NK-92 (cell line): ENCODE data around the gene RHOBTB1.
"Not testable (repeated sequence)": the region's sequence is repeated elsewhere in the genome, so short reads cannot be mapped to it uniquely, and the experiment has no call there.

ENCODE experiments used
- DNase-seq: peaks from one replicate; lab custom pipeline; 2025; ENCODE audit not compliant: unreplicated experiment; lab: John Stamatoyannopoulos, UW

The RHOBTB1 gene

DNA sequence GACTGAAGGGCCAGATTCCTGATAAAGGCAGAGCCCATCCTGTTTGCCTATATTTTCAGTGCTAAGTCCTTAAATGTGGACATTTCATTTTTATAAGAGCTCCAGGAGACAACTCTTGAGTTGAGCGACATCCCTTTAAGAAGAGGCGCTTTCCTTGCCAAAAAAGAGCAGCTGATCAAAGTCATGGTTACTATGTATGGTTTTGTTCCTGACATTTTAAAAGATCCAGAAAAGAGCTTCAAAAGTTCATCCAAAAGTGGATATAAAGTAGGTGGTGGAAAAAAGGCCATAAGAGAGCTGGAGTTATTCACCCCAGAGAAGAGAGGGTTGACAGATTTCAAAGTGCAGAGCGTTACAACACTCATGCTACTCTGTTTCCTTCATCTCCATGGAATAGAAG is 36.7 kb downstream of the RHOBTB1 start:
- DNase-seq: no peak

DNA sequence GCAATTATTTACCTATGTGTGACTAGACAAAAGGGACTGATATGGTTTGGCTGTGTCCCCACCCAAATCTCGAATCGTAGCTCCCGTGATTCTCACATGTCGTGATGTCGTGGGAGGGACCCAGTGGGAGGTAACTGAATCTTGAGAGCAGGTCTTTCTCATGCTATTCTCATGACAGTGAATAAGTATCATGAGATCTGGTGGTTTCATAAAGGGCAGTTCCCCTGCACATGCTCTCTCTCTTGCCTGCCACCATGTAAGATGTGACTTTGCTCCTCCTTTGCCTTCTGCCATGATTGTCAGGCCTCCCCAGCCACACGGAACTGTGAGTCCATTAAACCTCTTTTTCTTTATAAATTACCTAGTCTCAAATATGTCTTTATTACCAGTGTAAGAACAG is 37.2 kb downstream of the RHOBTB1 start:
- DNase-seq: not testable (repeated sequence)

DNA sequence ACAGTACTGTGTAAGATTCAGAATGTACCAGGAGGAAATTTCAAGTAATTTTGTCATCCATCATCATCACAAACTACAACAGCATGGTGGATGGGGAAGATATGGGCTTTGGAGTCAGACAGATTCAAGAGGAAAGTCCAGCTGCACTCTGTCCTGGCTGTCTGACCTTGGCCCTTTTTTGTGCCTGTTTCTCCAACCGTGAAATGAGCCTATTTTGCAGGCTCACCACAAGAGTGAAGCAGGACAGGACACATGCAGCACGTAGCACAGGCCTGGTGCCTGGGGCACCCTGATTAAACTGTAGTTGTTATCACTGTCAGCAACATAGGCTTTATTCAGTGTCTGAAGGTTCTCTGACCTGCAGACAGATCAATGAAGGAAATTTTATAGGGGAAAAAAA is 37.6 kb downstream of the RHOBTB1 start:
- no peak for DNase-seq

DNA sequence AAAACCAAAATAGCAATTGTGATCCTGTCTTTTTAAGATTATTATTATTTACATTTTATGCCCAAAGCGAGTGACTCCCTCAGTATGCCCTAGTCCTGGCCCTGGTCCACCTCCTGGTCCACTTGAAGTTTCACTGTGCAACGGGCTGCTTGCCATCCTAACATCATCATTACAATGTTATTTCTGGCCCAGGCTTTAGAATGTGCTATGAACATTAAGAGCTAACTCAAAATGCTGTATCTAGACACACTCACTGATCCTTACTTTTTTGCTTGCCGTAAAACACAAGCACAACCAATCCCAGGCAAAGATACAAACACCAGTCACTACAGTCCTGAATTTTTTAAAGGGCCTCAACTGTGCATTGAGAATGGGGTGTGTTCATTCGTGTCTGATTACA is 38.4 kb downstream of the RHOBTB1 start:
- no peak for DNase-seq

DNA sequence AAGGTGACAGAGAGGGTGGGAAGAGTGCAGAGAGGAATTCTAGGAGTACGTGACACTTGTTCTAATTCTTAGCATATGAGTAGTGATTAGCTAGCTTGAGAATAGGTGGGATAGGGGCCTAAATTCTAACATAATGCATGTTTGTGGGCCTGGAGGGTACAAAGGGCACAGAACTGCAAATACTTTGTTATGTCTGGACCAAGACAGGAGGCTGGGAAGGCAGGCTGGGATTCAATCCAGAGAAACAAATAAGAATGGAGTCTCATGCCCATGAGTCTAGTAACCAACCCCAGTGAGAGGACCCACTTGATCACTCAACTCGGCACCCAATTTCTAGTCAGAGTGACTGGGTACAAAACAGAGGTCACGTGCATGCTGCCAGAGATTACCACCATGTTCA is 40.9 kb downstream of the RHOBTB1 start:
- DNase-seq: no peak

DNA sequence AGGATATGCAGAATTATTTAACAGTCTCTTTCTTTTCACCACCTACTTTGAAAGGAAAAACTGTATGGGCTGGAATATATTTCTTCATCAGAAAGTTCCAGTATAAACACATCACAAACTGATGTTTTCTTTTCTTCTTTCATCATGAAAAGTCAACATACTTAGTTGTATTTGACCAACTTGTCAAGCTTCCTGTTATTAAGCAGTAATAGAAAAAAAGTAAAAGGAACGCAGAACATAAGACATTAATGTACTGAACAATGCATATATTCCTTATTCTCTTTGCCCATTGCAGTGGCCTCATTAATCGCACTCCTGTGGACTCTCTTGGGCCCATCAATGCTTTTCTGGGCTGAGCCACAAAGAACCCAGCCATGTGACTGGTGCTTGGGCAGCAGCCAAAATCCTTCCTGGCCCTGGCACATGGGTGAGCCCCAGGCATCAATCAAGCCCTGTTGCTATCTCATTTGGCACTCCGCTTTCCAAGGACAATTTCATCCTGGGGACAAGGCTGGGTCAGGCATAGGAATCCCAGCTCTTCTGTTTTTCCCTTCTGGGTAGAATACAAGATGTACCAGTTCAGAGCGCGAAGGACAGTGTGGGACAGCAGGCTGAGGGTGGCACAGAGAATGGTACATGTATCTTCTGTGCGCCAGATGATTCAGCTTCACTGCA is 42.3 kb downstream of the RHOBTB1 start:
- DNase-seq: no peak

DNA sequence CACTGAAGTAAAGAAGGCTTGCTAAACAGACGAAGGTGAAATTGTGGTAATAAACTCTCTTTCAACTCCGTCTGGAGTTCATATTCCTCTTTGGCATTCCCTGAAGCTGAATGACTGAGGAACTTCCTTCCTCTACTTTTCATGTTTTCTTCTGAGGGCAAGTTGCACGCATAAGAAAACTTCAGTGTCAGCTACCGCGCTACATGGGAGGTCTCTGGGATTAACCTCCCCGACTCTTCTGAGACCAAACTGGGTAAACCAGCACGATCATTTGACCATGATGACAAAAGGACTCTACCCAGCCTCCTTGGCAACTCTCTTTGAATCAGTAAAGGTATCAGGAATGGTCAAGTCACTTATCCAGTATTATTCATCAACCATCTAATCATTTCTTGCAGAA is 44.7 kb downstream of the RHOBTB1 start:
- no peak for DNase-seq

DNA sequence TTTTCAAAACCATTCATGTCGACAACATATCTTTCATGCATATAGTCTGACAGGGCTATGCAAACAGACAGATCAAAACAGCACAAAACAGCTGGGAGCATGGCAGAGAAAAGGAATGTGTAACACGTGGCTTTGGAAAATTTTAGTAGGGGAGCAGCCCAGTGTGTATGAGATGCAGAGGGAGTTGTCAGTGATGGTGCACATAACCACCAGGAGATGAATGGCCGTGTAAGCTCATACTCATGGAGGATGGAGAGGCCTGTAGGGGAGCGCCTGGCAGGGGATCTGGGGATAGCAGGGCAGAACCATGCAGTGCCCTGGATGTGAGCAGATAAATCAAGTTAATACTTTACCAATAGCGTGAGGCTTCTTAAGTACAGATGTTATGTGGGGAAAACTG is 45.7 kb downstream of the RHOBTB1 start:
- no peak for DNase-seq

DNA sequence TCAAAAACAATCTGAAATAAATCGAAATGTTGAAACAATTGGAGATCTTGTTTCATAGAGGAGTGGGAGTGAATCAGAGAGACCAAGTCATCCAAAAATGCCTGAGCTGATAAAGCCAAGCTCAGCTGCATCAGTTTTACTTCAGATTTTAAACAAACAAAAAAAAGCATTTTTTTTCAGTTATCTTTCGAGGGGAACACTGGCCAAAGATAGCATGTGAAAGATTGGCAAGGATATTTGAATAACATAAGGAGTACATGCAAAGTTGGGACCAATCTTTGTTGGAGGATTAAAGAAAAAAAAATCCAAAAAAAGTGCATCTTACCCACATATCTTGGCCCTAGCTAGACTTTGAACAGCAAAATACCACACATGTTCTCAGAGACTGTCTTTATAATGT is 47.2 kb downstream of the RHOBTB1 start:
- DNase-seq: no peak

DNA sequence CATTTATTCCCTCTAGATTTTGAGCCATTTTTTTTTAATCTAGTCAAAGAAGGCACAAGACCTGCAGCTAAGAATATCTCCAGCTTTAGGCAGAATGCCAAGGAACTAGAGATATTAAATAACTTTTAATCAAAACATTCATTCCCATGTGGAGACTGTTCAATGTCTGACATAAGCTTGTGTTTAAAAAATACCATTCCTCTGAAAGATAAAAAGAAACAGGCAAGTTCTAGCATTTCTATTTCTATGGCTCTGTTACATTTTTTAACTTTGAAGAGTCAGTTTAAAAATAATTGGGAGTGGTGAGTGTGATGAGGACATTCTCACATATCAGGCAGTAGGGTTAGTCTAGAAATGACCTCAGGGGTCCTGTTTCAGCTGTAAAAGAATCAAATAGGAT is 48.0 kb downstream of the RHOBTB1 start:
- no peak for DNase-seq

DNA sequence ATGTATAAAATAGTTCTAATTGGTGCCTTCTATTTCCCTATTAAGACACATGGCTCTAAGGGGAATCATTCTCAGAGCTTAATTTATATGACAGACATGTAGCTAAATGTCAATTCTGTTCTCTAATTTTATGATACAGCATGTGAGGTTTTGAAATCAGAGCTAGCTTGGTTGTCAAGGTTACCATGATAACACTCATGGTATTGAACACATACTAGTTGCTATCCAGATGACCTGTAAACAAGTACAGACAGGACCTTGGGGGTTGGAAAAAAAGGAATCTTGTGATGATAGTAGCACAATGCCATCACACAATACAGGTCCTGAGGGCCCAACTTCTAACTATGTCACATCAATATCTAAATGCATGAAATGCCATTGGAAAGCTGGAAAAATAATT is 49.2 kb downstream of the RHOBTB1 start:
- no peak for DNase-seq

DNA sequence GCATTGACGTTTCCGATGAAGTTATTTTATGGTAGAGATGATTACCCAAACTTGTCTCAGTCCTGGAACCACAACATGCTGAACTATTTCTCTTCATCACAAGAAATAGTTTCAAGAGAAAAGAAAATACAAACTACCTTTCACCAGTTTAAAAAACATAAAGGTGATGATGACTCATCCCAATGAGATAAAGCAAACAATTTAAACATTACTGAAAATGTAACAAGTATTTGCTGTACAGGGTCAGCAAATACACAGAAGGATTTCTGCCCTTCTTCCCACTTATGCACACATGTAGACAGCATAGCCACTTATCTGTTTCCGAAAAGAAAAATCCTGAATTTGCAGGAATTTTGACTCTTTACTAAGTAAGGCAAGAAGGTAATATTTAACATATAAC is 50.8 kb downstream of the RHOBTB1 start:
- DNase-seq: no peak

DNA sequence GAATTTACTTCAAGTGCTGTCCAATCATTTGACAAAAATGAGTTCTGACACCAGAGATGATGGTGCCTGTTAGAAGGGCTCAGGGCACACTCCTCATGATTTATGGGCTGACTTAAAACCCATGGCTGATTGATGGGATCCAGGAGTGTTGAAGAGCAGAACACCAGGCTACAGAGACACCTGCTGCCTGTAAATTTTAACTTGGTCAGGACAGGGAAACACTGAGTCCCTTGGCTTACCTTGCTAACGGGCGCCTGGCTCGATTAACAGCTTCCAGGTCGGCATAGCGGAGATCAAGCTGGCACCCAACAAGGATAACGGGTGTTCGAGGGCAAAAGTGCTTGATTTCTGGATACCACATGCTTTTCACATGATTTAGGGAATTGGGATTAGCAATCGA is 51.4 kb downstream of the RHOBTB1 start:
- DNase-seq: no peak

DNA sequence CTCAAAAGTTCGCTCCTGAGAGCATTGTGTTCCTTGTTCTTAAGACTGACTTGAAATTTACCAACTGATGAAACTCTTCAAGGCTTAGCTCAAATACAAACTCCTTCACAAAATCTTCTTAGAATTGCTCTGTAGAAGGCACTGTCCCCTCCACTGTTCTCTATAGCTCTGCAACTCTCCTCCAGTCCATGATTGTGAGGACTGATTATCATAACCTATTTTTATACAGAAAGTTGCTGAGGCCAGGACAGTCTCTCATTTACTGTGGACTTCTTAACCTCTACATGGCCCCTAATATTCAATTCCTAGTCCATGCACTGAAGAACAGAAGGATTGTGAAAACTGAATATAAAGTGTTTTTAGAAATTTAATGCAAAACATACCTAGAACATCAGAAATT is 53.2 kb downstream of the RHOBTB1 start:
- no peak for DNase-seq

DNA sequence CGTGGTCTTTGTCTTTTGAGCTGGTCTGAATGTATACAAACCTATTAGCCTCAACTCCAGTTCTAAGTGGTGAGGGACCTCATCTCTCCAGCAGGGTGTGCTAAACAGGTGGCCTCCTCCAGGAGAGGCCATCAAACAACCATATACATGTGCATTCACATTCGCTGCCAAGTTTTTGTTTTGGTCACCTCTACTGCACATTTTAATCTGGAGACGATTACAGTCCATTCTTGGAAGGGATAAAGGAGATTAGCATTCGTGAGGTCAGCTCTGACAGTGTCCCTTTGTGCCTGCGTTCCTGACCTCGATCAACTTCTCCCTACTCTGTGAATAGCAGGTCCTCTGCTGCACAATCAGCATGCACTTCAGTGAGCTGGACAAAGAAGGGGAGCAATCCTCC is 60.8 kb downstream of the RHOBTB1 start:
- no peak for DNase-seq

DNA sequence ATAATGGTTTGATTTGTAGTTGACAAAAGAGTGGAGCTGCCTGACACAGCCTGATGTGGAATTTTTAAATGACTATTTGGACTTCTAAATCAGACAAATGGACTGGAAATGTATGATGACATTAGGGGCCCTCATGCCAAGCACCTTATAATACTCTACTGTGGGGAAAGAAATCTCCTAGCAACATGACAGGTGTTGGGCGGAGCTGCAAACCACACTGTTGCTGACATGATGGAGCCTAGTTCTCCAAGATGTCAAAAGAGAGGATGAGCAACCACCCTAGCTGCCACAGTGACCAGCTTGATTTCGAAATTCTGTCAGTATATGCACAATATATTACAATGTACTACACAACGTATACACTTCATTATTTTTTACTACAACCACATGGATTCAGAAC is 65.8 kb downstream of the RHOBTB1 start:
- no peak for DNase-seq

DNA sequence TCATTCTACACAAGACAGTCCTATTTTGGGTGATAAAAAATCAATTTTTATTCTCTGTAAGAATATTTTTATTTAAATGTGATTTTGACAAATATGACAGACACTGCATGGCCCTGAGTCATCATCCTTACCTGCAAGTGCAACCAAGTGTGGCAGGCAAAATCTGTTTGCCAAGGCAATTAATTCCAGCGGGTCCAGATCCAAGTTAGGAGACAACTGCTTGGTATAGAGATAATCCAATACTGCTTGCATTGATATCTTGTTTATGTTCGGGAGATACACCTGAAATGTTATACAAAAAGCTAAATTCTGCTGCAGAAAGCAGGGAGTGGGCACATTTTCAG is 66.2 kb downstream of the RHOBTB1 start:
- DNase-seq: no peak

DNA sequence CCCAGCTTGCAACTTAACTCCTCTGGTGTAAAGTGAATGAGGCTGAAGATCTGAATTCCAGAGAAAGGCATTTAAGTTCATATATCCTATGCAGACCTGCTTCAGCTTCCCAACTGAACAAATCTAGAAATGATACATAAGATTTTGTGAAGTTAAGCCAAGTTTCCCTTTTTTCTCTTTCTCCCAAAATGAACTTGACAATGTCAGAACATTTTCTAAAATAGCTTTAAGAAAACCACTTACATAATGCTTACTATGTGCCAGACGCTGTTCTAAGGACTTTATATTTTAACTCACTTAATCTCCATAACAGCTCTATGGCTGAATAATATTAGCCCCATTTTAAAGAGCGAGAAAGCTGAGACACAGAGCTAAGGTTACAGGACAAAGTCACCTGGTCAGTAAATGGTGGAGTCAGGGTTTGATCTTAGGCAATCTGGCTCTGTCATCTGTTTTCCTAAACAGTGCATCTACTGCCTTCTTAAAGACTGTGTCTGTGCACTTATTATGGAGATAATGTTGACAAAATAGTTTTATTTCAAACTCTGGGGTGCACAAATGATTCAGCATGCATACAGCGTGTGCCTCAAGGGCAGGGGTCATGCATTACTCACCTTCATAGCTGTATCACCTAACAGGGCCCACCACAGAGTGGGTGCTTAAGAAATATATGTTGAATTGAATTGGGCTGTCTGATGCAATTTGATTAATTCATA is 66.8 kb downstream of the RHOBTB1 start:
- DNase-seq: no peak

DNA sequence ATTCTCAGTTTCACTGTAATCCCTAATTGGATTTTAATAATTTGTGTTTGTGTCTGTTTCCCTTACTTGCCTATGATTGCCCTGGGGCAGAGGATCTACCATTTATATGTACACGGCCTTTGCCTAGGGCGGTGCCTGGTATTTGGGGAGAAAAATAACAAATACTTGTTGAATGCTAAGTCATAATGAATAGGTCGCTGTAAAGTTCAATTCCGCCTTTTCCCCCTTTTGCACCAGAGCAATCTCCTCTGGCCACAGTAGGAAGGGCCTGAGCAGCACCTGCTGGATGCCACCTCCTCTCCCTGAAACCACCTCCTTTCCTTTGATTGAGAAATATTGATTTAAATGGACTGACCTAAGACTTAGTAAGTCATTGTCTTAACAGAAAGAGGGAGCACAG is 70.2 kb downstream of the RHOBTB1 start:
- no peak for DNase-seq

DNA sequence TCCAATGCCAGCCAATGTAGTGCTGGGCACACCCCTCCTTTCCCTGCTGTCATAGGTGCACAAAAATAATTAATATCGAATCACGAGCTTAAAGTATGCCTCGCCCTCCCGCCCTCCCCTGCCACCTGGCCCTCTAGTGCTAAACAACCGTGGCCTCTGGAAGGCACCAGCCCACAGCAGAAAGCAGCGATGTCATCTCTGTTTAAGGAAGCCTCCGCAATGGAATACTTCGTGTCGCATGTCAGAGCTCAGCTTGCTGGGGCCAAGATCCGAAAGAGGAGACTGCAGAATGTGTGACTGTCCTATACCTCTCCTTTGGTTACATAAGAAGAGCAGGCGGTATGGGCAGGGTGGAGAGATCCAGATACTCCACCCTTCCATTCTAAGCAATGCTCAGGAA is 71.5 kb downstream of the RHOBTB1 start:
- DNase-seq: no peak

DNA sequence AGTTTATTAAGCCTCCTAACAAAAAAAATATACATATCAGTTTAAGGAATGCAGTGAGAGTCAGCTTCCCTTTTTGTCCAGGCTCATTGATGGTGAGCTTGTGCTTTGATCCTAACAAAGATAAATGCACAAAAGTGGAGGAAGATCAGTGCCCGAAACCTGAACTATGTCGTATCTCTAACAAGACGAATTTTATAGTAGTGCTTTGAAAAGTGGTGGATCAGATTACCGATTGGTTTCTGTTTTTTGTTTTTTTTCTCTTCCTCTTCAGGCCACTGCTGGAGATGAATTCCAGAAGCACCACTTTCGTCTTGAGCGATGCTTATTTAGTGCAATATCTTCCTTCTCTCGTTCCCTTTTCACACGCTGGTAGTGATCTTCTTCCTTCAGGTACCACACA is 72.8 kb downstream of the RHOBTB1 start:
- DNase-seq: no peak

DNA sequence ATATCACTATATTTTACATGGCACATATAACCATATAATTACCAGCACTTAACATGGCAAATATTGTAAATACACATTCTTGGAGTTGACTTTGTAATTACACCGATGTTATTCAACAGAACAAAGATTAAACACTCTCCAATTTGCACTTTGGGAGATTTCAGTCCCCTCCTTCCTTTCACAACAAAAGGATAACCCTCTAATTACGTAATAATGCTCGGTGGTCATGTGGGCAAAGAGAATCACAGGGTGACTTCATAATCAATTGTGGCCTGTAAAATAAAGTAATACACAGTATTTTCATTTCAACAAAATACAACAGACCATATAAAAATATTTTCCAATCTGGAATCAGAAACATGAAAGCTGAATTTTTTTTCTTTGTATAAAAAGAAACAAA is 73.2 kb downstream of the RHOBTB1 start:
- DNase-seq: no peak

DNA sequence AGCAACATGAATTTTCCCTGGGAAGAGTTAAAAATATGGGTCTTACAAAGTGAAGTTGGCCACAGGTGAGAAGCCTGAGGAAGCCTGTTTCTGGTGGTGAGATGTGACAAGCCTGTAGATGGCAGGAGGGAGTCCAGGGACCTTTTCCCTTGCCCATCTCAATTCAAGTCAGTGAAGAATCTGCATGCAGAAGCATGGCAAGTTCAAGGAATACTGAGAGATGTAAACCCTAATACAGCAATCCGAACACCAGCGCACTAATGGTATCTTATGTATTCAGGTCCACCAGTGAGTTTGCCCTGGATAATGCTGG is 73.6 kb downstream of the RHOBTB1 start:
- no peak for DNase-seq
